HG03460 (cell line): ENCODE data around the gene CYFIP1.

Experiments used
- ATAC-seq: cut with Tn5 transposase; IDR thresholded peaks from one replicate; pipeline ENCODE4 v1.9.1; 2021; ENCODE audit not compliant: unreplicated experiment

The CYFIP1 gene

GRCh38 chr15:22950256-22950990 lies 29.7 kb downstream of the CYFIP1 start:
- ATAC-seq, result no peak

GRCh38 chr15:22949074-22949547 lies 31.1 kb downstream of the CYFIP1 start:
- peak; percentile 89 for ATAC-seq

DNA sequence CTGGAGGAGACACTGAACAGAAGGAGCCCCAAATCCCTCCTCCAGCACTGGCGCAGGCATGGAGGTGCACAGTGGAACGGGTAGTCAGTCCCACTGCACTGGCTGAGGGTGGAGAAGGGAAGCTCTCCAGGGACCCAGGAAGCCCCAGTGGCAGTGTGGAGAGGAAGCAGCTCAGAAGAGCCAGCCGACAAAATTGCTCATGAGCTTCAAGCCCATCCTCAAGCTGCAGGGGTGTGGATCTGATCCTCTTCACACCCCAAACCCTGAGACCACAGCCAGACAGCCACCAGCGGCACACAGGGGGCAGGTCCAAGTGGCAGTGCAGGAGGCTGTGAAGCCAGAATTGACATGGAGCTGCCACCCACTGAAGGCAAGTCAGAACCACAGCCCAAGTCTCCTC lies 32.1 kb downstream of the CYFIP1 start:
- ATAC-seq, result no peak

DNA sequence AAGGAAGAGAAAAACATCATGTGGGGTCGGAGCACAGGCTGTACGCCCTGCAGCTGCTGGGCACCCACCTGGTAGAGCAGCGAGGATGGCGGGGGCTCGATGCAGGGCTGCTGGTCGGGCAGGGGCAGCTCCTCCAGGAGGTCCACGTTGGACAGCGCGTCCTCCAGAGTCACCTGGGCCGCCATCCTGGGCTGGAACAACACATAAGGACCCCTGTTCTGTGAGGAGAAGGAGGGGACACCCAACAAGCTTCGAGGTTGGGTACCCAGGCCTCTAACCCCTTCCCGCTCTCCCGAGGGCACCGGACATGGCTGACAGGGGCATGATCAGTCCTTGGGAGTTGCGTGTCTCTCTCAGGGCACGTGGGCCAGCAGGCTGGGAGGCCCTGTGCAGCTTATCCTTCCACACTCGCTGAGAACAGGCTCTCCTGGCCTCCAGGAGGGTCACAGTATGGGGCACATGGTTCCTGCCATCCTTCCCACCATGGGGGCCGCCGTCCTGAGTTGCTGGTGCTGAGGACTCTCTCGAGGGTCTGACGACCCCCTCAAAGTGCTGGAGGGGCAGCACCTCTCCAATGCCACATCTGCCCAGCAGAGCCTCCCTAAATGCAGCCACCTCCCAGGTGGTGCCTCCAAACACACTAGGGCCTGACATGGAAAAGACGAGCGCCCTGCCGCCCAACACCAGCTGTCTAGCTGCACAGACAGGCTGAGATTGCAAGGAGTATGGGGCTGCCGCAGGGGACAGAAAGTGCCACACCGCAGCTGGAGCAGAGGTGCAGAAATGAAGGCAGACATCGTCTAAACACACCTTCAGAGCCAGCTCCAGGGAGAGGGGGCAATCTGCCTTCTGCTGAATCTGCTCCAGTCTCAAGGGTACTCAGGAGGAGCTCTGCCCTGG lies 32.8 kb downstream of the CYFIP1 start:
- no peak for ATAC-seq

DNA sequence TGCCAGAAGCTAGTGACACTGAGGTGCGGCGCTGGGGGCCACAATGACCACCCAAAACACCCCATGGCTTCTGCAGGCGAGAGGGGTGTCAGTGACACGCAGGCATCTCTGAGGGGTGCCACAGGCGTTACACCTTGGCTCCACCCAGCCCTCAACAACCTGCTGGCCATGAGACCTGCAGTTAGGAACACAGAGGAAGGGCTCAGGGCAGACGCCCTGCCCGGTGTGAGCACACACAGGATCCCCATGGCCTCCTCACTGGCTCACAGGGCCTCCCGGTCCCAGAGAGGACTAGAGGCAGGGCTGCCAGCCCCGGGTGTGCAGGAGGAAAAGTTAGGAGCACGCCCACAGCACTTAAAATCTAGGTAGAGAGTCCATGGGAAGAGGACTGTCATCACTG lies 35.1 kb downstream of the CYFIP1 start:
- no peak for ATAC-seq

GRCh38 chr15:22944651-22945050 lies 35.5 kb downstream of the CYFIP1 start:
- ATAC-seq, result no peak

GRCh38 chr15:22942877-22943276 lies 37.3 kb downstream of the CYFIP1 start:
- ATAC-seq, result no peak

GRCh38 chr15:22942306-22942855 lies 37.8 kb downstream of the CYFIP1 start:
- ATAC-seq, result no peak

DNA sequence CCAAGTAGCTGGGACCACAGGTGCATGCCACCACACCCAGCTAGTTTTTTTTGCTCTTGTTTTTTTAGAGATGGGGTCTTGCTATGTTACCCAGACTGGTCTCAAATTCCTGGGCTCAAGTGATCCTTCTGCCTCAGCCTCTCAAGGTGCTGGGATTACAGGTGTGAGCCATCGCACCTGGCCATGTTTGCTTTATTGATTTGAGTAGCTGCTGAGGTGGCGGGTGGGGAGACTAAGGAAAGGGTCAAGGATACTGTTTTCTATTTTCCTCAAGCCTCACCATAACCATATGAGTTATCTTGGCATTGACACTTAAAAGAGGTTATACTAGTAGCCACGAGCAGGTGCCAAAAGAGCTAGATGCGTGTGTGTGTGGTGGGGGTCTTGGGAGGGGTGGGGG lies 39.0 kb downstream of the CYFIP1 start:
- no peak for ATAC-seq

DNA sequence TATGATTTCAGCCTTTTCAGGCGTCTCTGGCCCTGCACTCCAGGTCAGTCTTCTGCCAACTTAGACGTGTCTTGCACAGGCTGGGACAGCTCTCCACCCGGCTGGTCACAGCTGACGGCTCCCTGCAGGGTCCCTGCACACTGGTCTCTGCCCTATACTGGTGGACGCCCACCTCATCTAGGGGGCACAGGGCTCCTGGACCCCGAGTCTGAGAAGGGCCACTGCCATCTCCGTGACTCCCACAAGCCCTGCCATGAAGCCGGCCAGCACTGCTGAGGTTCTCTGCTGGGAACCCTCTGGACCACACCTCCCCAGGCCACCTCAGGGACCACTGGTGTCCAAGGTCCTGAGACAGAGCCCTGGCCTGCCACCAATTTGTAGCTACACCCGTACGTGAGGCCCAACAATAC lies 40.5 kb downstream of the CYFIP1 start:
- ATAC-seq, result no peak

DNA sequence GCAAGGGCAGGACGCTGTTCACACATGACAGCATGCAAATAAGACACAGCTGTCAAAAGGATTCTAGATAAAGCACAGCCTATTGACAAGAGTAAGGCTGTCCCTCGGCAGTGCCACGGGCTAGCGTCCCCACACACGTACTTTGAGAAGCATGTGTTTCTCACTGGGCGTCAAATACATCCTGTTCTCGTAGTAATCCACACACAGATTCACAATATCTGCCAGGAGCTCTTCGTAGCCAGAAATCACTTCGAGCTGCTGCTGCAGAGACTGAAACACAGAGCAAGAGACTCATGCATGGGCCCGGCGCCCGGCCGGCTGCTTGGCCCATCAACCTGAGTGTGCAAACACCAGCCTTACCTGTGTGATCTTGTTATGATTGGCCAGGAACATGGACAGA lies 41.1 kb downstream of the CYFIP1 start:
- no peak for ATAC-seq

DNA sequence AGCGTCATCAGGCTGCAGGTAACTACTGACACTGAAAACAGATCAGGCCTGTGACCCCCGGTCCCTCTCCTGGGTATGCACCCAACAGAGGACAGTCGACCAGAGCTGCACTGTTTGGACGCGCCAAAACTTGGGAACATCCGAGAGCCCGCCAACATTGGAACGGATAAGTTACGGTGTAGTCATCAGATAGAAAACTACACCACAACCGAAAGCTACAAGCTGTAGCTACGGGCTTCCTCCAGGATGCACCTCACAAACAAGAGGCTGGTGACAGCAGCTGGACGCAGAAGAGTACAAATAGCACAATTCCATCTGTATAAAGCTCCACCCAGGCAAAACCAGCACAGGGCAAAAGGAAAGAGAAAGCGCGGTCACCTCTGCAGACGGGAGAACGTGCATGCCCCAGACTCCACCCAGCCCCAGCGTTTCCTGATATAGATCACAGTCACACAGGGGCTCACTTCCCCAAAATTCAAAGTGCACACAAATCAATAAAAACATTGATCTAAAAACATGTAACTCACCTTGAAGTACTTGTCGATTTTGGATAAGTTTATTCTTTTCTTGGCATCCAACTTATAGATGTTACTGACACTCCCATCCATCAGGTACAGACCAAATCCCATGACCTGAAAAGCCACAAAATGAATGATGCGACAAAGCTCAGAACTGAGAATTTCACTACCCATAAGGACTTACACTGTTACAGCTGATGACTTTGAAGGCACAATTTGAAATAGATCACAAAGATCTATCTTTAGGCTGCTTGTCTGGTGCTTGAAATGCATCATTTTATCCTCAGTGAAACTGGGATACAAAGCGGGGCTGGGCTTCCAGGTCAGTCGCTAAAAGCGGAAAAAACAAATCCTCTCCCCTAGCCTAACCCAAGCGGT lies 43.3 kb downstream of the CYFIP1 start:
- peak; percentile 92 for ATAC-seq

GRCh38 chr15:22933641-22934061 lies 46.5 kb downstream of the CYFIP1 start:
- ATAC-seq, result no peak

DNA sequence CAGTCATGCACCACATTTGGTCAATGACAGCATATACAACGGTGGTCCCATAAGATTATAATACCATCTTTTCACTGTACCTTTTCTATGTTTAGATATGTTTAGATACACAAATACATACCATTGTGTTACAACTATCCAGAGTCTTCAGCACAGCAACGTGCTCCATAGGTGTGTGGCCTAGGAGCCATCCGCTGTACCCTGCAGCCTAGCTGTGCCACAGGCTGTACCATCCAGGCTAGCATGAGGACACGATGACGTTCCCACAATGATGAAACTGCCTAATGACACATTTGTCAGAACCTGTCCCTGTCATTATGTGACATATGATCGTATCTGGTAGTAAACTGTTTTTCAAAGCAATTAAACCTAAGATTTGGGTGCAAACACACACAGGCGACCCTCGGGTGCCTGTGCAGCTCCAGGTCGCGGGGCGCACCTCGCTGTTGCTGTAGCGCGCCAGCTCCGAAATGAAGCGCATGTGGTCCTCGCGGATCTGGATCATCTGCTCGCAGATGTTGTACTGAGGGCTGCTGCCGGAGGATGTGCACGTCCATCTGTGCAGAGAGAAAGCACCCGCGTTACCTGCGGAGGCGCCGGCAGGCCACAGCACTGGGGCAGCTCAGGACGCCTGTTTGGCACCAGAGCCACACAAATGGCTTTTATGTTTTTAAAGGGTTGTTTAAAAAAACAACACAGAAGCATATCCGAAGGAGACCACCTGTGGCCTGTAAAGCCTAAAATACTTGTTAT lies 48.2 kb downstream of the CYFIP1 start:
- ATAC-seq, result no peak

DNA sequence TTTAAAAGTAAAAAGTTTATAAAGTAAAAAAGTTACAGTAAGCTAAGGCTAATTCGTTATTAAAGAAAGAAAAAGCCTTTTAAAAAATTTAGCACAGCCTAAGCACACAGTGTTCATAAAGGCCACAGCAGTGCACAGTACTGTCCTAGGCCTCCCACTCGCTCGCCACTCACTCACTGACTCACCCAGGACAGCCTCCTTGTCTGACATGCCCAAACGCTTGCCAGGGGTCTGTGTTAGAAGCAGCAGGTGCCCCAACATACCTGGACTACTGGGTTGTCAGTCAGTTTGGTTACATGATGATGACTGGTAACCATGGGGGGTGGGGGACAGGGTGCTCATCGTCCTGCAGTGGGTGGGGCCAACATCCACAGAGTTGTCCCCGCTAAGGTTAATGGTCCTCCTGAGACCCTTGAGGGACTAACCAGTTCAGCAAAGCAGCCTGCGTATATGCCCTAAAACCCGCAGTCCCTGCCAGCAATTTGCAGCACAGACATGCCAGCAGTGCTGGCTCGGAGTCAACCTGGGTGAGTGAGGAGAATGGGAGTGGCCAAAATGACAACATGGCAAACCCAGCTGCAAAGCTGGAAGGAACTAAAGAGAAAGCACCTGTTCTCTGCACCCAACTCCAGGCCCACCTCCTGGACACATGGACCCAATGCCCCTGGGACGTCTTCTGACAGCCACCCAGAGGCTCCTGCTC lies 49.2 kb downstream of the CYFIP1 start:
- ATAC-seq, result no peak

DNA sequence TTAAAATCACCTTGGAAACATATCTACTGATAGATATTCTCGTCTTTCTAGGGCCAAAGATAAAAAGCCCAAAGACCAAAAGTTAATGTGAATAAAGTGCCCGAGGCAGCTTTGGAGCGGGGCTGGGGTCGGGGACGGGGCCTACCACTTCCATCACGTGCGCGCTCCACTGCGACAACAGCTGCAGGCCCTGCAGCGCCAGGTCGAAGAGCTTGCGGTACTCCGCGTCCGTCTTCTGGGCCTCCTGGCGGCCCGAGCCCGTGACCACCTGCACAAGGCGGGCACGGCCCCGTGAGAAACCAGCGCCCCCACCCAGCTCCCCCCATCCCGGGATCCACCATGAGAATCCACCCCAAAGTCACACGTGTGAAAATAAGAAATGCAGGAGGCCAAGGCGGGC lies 52.4 kb downstream of the CYFIP1 start:
- no peak for ATAC-seq

DNA sequence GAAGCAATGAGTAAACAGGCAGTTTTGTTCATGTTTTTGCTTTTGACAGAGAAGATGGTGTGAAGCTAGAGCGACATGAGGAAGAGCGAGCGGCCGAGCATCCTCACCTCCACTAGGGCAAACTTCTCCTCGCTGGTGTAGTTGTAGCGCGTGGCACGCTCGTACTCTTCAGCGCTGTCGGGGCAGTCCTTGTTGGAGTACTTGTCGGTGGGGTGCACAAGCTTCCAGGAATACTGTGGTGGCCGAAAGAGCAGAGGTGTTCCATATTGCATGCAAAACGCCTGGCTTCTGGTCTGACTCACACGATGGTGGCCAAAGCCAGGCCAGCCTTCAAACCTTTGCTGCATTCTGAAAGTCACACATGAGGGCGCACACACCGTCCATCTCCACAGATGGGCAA lies 54.3 kb downstream of the CYFIP1 start:
- ATAC-seq, result no peak

- no peak for ATAC-seq
These were observed 58.2 kb downstream of the CYFIP1 start for GRCh38 chr15:22922003-22922402.

- no peak for ATAC-seq
These were observed 61.0 kb downstream of the CYFIP1 start for GRCh38 chr15:22919171-22919570.
